ENCODE measurements around the gene HSD17B2. TPM values are rescaled to one million over a fixed set of nuclear protein-coding genes. Genes with fewer than 3 reads are reported as not detected.
A peak's percentile ranks its signal among the peaks of the same experiment; 100 is the strongest.

HSD17B2 gene
- total and polyA plus RNA-seq, 4 donors, result 47.7 to 126 (median 103) TPM

DNA sequence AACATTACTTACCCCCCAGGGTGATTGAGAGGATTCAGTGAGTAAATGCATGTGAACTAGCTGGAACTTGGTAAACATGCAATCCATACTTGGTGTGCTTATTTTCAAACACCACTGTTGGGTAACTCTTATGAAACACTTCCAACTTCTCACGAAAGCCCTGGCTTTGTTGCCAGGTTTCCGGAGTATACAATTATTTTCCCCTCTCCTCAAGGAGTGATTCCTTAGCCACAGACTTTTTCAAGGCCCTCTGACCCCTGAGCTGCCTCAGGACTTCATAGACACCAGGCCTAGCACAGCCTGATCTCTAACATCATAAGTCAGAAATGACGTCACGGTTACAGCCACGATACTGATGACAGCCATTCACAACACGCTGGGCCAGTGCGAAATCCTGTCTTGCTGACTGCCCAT is 27.6 kb downstream of the HSD17B2 start:
- peaks cover 17 to 72% (median 61%) of the 10 kb centered on the region in 4 donors for H3K4me1 ChIP-seq (ENCODE audit: control insufficient read depth in 4 of 4, insufficient read depth in 4 of 4, low read length in 3 of 4)
- H3K9ac ChIP-seq (ENCODE audit: low read depth in 1 of 2, low read length in 2 of 2), result peak overlapping the region in 1 of 2 donors; percentile 19
- peak overlapping the region; percentile 76 to 77 for H3K27ac ChIP-seq (ENCODE audit: low read depth in 1 of 2, low read length in 2 of 2)
- no peak overlapping the region for H3K4me3 ChIP-seq (ENCODE audit: low read depth in 1 of 3, low read length in 3 of 3)
- WGBS, result 41% methylated on average over 7 of the region's 7 CpGs
- peaks cover 0 to 2% (median 0%) of the 10 kb centered on the region in 4 donors for H3K36me3 ChIP-seq (ENCODE audit: control insufficient read depth in 4 of 4, insufficient read depth in 3 of 4, low read depth in 1 of 4, low read length in 3 of 4)
- TF ChIP-seq SP1 (IDR thresholded peaks at IDR 0.05) (peak; percentile 29), FOXA2 (IDR thresholded peaks at IDR 0.05) (peak; percentile 84), JUND (IDR thresholded peaks at IDR 0.05) (peak in 1 of 2 donors; percentile 75), HNF4A (conservative IDR thresholded peaks at IDR 0.05) (peak; percentile 34 to 57), RXRA (IDR thresholded peaks at IDR 0.05) (peak; percentile 58 to 75), FOXA1 (IDR thresholded peaks at IDR 0.05) (peak; percentile 53), NR2F2 (IDR thresholded peaks at IDR 0.05) (no peak), YY1 (IDR thresholded peaks at IDR 0.05) (no peak), RAD21 (IDR thresholded peaks at IDR 0.05) (peak in 1 of 2 donors; percentile 5)
- TF ChIP-seq, protein P1, sequence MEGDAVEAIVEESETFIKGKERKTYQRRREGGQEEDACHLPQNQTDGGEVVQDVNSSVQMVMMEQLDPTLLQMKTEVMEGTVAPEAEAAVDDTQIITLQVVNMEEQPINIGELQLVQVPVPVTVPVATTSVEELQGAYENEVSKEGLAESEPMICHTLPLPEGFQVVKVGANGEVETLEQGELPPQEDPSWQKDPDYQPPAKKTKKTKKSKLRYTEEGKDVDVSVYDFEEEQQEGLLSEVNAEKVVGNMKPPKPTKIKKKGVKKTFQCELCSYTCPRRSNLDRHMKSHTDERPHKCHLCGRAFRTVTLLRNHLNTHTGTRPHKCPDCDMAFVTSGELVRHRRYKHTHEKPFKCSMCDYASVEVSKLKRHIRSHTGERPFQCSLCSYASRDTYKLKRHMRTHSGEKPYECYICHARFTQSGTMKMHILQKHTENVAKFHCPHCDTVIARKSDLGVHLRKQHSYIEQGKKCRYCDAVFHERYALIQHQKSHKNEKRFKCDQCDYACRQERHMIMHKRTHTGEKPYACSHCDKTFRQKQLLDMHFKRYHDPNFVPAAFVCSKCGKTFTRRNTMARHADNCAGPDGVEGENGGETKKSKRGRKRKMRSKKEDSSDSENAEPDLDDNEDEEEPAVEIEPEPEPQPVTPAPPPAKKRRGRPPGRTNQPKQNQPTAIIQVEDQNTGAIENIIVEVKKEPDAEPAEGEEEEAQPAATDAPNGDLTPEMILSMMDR (IDR thresholded peaks at IDR 0.05; ENCODE audit: low read depth, low read length, missing input control), result no peak
- TF ChIP-seq, protein P2, sequence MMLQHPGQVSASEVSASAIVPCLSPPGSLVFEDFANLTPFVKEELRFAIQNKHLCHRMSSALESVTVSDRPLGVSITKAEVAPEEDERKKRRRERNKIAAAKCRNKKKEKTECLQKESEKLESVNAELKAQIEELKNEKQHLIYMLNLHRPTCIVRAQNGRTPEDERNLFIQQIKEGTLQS (IDR thresholded peaks at IDR 0.05), result peak; percentile 39
- TF ChIP-seq, protein P3, sequence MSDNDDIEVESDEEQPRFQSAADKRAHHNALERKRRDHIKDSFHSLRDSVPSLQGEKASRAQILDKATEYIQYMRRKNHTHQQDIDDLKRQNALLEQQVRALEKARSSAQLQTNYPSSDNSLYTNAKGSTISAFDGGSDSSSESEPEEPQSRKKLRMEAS (IDR thresholded peaks at IDR 0.05), result peak; percentile 34
- no peaks in the 10 kb centered on the region for H3K27me3 ChIP-seq (ENCODE audit: control insufficient read depth in 4 of 4, insufficient read depth in 4 of 4, low read length in 3 of 4)
- no peaks in the 10 kb centered on the region for H3K9me3 ChIP-seq (ENCODE audit: control insufficient read depth in 4 of 4, low read length in 3 of 4)
- DNase-seq (ENCODE audit: low spot score), result no peak

DNA sequence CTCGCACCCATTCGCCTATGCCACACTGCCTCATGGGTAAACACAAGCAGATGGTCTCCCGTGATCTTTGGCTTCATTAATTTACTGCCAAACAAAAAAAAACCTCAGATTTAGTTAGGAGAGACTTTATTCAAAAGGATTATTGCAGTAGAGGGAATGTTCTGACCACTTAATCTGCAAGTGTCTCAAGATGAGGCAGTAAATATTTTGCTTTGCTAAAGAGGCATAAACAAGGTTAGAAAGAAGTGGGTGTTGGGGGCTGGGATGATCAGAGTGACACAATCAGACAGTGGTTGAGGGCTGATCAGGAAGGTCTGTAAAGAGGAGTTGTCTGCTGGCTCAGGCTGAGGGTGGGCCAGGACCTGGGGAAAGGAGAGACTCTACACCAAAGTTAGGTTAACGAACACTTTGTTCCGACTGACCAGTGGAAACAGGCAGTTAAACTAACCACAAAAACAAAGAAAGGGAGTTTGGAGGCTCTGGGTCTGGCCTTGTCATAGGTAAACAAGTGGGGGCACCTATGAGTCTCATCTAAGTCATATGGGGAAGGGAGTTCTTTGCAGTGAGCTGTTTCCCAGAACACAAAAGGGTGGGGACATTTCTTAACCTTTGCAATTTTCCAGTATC is 28.5 kb downstream of the HSD17B2 start:
- peaks cover 19 to 70% (median 57%) of the 10 kb centered on the region in 4 donors for H3K4me1 ChIP-seq (ENCODE audit: control insufficient read depth in 4 of 4, insufficient read depth in 4 of 4, low read length in 3 of 4)
- H3K36me3 ChIP-seq (ENCODE audit: control insufficient read depth in 4 of 4, insufficient read depth in 3 of 4, low read depth in 1 of 4, low read length in 3 of 4), result peaks cover 0 to 9% (median 5%) of the 10 kb centered on the region in 4 donors
- WGBS, result 40% methylated on average over 5 of the region's 5 CpGs
- no peaks in the 10 kb centered on the region for H3K27me3 ChIP-seq (ENCODE audit: control insufficient read depth in 4 of 4, insufficient read depth in 4 of 4, low read length in 3 of 4)
- H3K27ac ChIP-seq (ENCODE audit: low read depth in 1 of 2, low read length in 2 of 2), result peak overlapping the region; percentile 76 to 77
- peak overlapping the region in 1 of 2 donors; percentile 40 for H3K9ac ChIP-seq (ENCODE audit: low read depth in 1 of 2, low read length in 2 of 2)
- no peak overlapping the region for H3K4me3 ChIP-seq (ENCODE audit: low read depth in 1 of 3, low read length in 3 of 3)
- no peak for DNase-seq (ENCODE audit: low spot score)
- H3K9me3 ChIP-seq (ENCODE audit: control insufficient read depth in 4 of 4, low read length in 3 of 4), result no peaks in the 10 kb centered on the region
- TF ChIP-seq RAD21 (IDR thresholded peaks at IDR 0.05) (no peak), RXRA (IDR thresholded peaks at IDR 0.05) (peak in 1 of 2 donors; percentile 12), GABPA (IDR thresholded peaks at IDR 0.05 in 1 of 2, conservative IDR thresholded peaks at IDR 0.05 in 1 of 2) (no peak), FOXA1 (IDR thresholded peaks at IDR 0.05) (no peak)

DNA sequence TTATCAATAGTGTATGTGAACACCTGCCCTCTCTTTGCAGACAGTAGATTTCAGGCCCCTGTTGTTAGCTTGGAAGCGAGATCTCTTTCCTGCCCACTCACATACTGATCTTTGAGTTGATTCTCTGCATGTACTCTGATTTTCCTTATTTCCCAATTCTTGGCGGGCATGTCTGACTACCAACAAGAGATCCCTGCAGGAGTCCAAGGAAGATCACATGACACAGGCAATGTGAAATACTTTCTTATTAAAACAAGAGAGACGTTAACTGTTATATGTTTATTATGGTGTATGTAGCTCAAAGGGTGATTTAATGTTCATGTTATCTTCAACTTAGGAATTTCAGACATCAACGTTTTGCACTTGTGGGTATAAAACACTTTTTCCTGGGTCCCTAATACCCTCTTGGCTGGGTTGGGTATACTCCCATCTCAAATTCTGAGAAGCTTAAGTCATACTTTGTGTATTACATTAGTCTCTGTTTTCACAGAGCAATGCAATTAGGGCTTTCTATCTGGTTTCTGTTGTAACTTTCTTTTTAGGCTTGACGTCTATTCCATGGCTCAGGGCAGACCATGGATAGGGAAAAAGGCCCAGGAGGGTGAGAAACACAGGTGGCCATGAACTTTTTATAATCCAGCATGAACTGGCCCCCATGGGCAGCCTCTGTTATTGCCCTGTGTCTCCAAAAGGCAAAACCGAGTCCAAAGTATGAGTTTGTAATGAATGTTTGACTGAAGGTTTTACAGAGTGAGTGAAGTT is 32.2 kb downstream of the HSD17B2 start:
- WGBS, result 40% methylated on average over 6 of the region's 6 CpGs
- no peak for DNase-seq (ENCODE audit: low spot score)
- H3K27me3 ChIP-seq (ENCODE audit: control insufficient read depth in 4 of 4, insufficient read depth in 4 of 4, low read length in 3 of 4), result no peaks in the 10 kb centered on the region
- peak overlapping the region; percentile 42 to 47 for H3K27ac ChIP-seq (ENCODE audit: low read depth in 1 of 2, low read length in 2 of 2)
- H3K9ac ChIP-seq (ENCODE audit: low read depth in 1 of 2, low read length in 2 of 2), result no peak overlapping the region
- H3K4me1 ChIP-seq (ENCODE audit: control insufficient read depth in 4 of 4, insufficient read depth in 4 of 4, low read length in 3 of 4), result peaks cover 13 to 58% (median 44%) of the 10 kb centered on the region in 4 donors
- no peaks in the 10 kb centered on the region for H3K9me3 ChIP-seq (ENCODE audit: control insufficient read depth in 4 of 4, low read length in 3 of 4)
- TF ChIP-seq GABPA (IDR thresholded peaks at IDR 0.05 in 1 of 2, conservative IDR thresholded peaks at IDR 0.05 in 1 of 2), result no peak
- TF ChIP-seq HNF4A (conservative IDR thresholded peaks at IDR 0.05), result peak; percentile 55 to 79
- peak in 1 of 2 donors; percentile 12 for TF ChIP-seq JUND (IDR thresholded peaks at IDR 0.05)
- TF ChIP-seq SP1 (IDR thresholded peaks at IDR 0.05), result peak; percentile 40
- TF ChIP-seq, protein P4, sequence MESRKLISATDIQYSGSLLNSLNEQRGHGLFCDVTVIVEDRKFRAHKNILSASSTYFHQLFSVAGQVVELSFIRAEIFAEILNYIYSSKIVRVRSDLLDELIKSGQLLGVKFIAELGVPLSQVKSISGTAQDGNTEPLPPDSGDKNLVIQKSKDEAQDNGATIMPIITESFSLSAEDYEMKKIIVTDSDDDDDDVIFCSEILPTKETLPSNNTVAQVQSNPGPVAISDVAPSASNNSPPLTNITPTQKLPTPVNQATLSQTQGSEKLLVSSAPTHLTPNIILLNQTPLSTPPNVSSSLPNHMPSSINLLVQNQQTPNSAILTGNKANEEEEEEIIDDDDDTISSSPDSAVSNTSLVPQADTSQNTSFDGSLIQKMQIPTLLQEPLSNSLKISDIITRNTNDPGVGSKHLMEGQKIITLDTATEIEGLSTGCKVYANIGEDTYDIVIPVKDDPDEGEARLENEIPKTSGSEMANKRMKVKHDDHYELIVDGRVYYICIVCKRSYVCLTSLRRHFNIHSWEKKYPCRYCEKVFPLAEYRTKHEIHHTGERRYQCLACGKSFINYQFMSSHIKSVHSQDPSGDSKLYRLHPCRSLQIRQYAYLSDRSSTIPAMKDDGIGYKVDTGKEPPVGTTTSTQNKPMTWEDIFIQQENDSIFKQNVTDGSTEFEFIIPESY (IDR thresholded peaks at IDR 0.05), result no peak
- peak in 1 of 2 donors; percentile 36 for TF ChIP-seq RXRA (IDR thresholded peaks at IDR 0.05)
- TF ChIP-seq, protein P5, sequence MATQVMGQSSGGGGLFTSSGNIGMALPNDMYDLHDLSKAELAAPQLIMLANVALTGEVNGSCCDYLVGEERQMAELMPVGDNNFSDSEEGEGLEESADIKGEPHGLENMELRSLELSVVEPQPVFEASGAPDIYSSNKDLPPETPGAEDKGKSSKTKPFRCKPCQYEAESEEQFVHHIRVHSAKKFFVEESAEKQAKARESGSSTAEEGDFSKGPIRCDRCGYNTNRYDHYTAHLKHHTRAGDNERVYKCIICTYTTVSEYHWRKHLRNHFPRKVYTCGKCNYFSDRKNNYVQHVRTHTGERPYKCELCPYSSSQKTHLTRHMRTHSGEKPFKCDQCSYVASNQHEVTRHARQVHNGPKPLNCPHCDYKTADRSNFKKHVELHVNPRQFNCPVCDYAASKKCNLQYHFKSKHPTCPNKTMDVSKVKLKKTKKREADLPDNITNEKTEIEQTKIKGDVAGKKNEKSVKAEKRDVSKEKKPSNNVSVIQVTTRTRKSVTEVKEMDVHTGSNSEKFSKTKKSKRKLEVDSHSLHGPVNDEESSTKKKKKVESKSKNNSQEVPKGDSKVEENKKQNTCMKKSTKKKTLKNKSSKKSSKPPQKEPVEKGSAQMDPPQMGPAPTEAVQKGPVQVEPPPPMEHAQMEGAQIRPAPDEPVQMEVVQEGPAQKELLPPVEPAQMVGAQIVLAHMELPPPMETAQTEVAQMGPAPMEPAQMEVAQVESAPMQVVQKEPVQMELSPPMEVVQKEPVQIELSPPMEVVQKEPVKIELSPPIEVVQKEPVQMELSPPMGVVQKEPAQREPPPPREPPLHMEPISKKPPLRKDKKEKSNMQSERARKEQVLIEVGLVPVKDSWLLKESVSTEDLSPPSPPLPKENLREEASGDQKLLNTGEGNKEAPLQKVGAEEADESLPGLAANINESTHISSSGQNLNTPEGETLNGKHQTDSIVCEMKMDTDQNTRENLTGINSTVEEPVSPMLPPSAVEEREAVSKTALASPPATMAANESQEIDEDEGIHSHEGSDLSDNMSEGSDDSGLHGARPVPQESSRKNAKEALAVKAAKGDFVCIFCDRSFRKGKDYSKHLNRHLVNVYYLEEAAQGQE (IDR thresholded peaks at IDR 0.05), result no peak
- TF ChIP-seq YY1 (IDR thresholded peaks at IDR 0.05), result no peak
- peaks cover 0 to 35% (median 27%) of the 10 kb centered on the region in 4 donors for H3K36me3 ChIP-seq (ENCODE audit: control insufficient read depth in 4 of 4, insufficient read depth in 3 of 4, low read depth in 1 of 4, low read length in 3 of 4)
- no peak overlapping the region for H3K4me3 ChIP-seq (ENCODE audit: low read depth in 1 of 3, low read length in 3 of 3)
